GM12873 (cell line): ENCODE results near the gene TUBGCP6.
A peak's percentile ranks its signal among the peaks of the same experiment; 100 is the strongest.

ENCODE experiments used
- CTCF ChIP-seq: IDR thresholded peaks from 2 replicates; pipeline ENCODE4 v1.5.1; 2012; ENCODE audit warnings: low read depth, mild to moderate bottlenecking, moderate library complexity, low read length, control low read depth; ENCODE audit not compliant: insufficient read depth; ENCODE audit errors: missing control alignments

Gene TUBGCP6

GRCh38 chr22:50192436-50193204 lies 52.2 kb downstream of the TUBGCP6 start:
- no peak for TF ChIP-seq CTCF

GRCh38 chr22:50190941-50191741 lies 53.7 kb downstream of the TUBGCP6 start:
- no peak for TF ChIP-seq CTCF

- peak; percentile 46 for TF ChIP-seq CTCF
Measured at GRCh38 chr22:50190182-50190940, 54.5 kb downstream of the TUBGCP6 start.

- TF ChIP-seq CTCF: no peak
Measured at GRCh38 chr22:50189849-50190181, 55.0 kb downstream of the TUBGCP6 start.

GRCh38 chr22:50189184-50189848 lies 55.5 kb downstream of the TUBGCP6 start:
- no peak for TF ChIP-seq CTCF

GRCh38 chr22:50188356-50188755 lies 56.5 kb downstream of the TUBGCP6 start:
- TF ChIP-seq CTCF: no peak
